Esophagus squamous epithelium (tissue), 4 donors: ENCODE results near the gene DUOXA2.

Experiments
- CTCF ChIP-seq, 6 experiments: fragments of 450-650 bp in 4 of 6; fragments of 200-600 bp in 2 of 6; sonication (generic) in 2 of 6; IDR thresholded peaks; one replicate each; pipeline ENCODE4 v1.5.1; 2016 to 2019; ENCODE audit warnings: antibody characterized with exemption in 6 of 6, mild to moderate bottlenecking in 4 of 6, moderate library complexity in 4 of 6
- POLR2A ChIP-seq, 4 donors: fragments of 450-650 bp; IDR thresholded peaks; one replicate each; pipeline ENCODE4 v1.6.1; 2017; ENCODE audit warnings: antibody characterized with exemption in 4 of 4, mild to moderate bottlenecking in 4 of 4, moderate library complexity in 3 of 4

- no peak for TF ChIP-seq CTCF (IDR thresholded peaks at IDR 0.05)
- no peak for TF ChIP-seq POLR2A (IDR thresholded peaks at IDR 0.05)
Observed at GRCh38 chr15:45114076-45114750, at the start of gene DUOXA2, which contains the start of gene DUOX2.
